ENCODE results near the gene CKS2.
"Not testable (repeated sequence)": the region's sequence is repeated elsewhere in the genome, so short reads cannot be mapped to it uniquely, and the experiment has no call there.

GRCh38 chr9:89282248-89282968 lies 28.6 kb upstream of the CKS2 start:
- TF ChIP-seq CTCF (IDR thresholded peaks at IDR 0.05; ENCODE audit: insufficient read depth, low read length, poor library complexity, severe bottlenecking); EZH2phosphoT487 (conservative IDR thresholded peaks at IDR 0.05; ENCODE audit: low read length): not testable (repeated sequence)

Measured in SU-DHL-6 (cell line).